Neural progenitor cell (in vitro differentiated cells): ENCODE data around the gene CEP350. TPM values are rescaled to one million over a fixed set of nuclear protein-coding genes. Genes with fewer than 3 reads are reported as not detected.

Source experiments
- DNase-seq: peaks from one replicate; pipeline ENCODE4 v3.0.0-alpha.2; 2016; ENCODE audit warnings: low spot score
- H2AFZ ChIP-seq: fragments of 200-600 bp; sonication (generic); replicated peaks from 2 replicates; pipeline ENCODE4 v1.6.1; 2016; ENCODE audit warnings: antibody characterized with exemption
- H3F3A ChIP-seq: fragments of 200-600 bp; sonication (generic); 2 replicates; pipeline ENCODE4 v1.6.1; 2016; ENCODE audit warnings: antibody characterized with exemption, low read depth
- H3K27ac ChIP-seq: fragments of 200-600 bp; sonication (generic); 2 replicates; pipeline ENCODE4 v1.5.1; 2016; ENCODE audit warnings: mild to moderate bottlenecking
- H3K27me3 ChIP-seq: fragments of 200-600 bp; sonication (generic); 2 replicates; pipeline ENCODE4 v1.6.1; 2016; ENCODE audit warnings: mild to moderate bottlenecking, moderate library complexity
- H3K36me3 ChIP-seq: fragments of 200-600 bp; sonication (generic); 2 replicates; pipeline ENCODE4 v1.5.1; 2016
- H3K4me1 ChIP-seq: fragments of 200-600 bp; sonication (generic); 2 replicates; pipeline ENCODE4 v1.6.1; 2016; ENCODE audit warnings: mixed run types
- H3K4me2 ChIP-seq: fragments of 200-600 bp; sonication (generic); 2 replicates; pipeline ENCODE4 v1.6.1; 2016
- H3K4me3 ChIP-seq: fragments of 200-600 bp; sonication (generic); 2 replicates; pipeline ENCODE4 v1.5.1; 2016
- H3K79me2 ChIP-seq: fragments of 200-600 bp; sonication (generic); 2 replicates; pipeline ENCODE4 v1.6.1; 2016; ENCODE audit warnings: low read depth
- H3K9ac ChIP-seq: fragments of 200-600 bp; sonication (generic); 2 replicates; pipeline ENCODE4 v1.6.1; 2016
- H3K9me3 ChIP-seq: fragments of 200-600 bp; sonication (generic); 2 replicates; pipeline ENCODE4 v1.5.1; 2016; ENCODE audit warnings: low read depth
- H4K20me1 ChIP-seq: fragments of 200-600 bp; sonication (generic); 2 replicates; pipeline ENCODE4 v1.6.1; 2016; ENCODE audit warnings: low read depth
- H3K27ac Mint-ChIP-seq: 3 replicates; pipeline ENCODE4 v1.8.0; 2021; ENCODE audit warnings: mixed read lengths
- H3K27me3 Mint-ChIP-seq: 2 replicates; pipeline ENCODE4 v1.8.0; 2022; ENCODE audit warnings: low read depth, mild to moderate bottlenecking, inconsistent platforms, moderate library complexity, mixed read lengths; ENCODE audit not compliant: insufficient read depth
- H3K36me3 Mint-ChIP-seq: 3 replicates; pipeline ENCODE4 v1.8.0; 2021; ENCODE audit warnings: mixed read lengths
- H3K4me1 Mint-ChIP-seq: 3 replicates; pipeline ENCODE4 v1.8.0; 2021; ENCODE audit warnings: mixed read lengths
- H3K4me3 Mint-ChIP-seq: 3 replicates; pipeline ENCODE4 v1.8.0; 2021; ENCODE audit warnings: mild to moderate bottlenecking, moderate library complexity, mixed read lengths
- H3K9me3 Mint-ChIP-seq: 3 replicates; pipeline ENCODE4 v1.8.0; 2020; ENCODE audit warnings: mixed read lengths
- EZH2 ChIP-seq: fragments of 200-600 bp; sonication (generic); IDR thresholded peaks from 2 replicates; pipeline ENCODE4 v1.6.1; 2017; ENCODE audit warnings: antibody characterized with exemption, mild to moderate bottlenecking, moderate library complexity
- EZH2phosphoT487 ChIP-seq: fragments of 200-600 bp; sonication (generic); IDR thresholded peaks from 2 replicates; pipeline ENCODE4 v1.6.1; 2017; ENCODE audit warnings: antibody characterized with exemption
- total RNA-seq: library from RNA; depleted of rRNA; stranded (reverse); fragments of >200 nt; gene quantifications from 2 replicates; pipeline ENCODE4 v1.2.3, GENCODE V29; 2015; ENCODE audit warnings: low replicate concordance
- TF ChIP-seq, protein P1 (sequence below): fragments of 200-600 bp; sonication (generic); IDR thresholded peaks from 2 replicates; pipeline ENCODE4 v1.5.1; 2017; ENCODE audit warnings: antibody characterized with exemption, mild to moderate bottlenecking

The CEP350 gene
- total RNA-seq, 1 donor from 2014 or later: 61.2 TPM

DNA sequence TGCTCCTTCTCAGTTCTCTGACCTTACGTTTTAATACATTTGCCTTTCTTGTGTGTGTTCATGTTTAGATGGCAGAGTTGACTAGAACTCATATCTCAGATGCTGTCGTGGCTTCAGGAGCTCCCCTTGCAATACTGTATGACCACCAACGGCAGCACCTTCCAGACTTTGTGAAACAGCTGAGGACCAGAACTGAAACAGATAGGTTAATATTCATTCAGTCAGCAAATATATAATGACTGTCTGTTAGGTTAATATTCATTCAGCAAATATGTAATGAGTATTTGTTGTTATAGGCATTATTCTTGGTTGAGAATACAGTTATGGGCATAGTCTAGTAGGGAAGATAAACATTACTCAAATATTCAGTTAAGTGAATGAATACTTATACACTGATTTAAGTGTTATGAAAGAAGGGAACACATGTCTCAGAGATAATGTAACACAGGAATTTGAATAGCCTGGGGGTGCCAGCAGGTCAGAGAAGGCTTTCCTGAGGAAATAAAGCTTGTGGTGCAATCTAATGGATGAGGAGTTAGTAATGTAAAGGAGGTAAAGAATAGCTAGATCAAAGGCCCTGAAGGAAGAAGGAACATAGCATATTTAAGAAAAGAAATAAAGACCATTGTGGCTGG is 88.5 kb downstream of the CEP350 start:
- no peak overlapping the region for H3K27ac Mint-ChIP-seq
- DNase-seq: no peak
- no peak overlapping the region for H3K9ac ChIP-seq
- H4K20me1 ChIP-seq: no peaks in the 10 kb centered on the region
- peaks cover 44% of the 10 kb centered on the region for H3K36me3 Mint-ChIP-seq
- no peaks in the 10 kb centered on the region for H3K27me3 ChIP-seq
- peaks cover 2% of the 10 kb centered on the region for H3K27me3 Mint-ChIP-seq
- TF ChIP-seq, protein P1, sequence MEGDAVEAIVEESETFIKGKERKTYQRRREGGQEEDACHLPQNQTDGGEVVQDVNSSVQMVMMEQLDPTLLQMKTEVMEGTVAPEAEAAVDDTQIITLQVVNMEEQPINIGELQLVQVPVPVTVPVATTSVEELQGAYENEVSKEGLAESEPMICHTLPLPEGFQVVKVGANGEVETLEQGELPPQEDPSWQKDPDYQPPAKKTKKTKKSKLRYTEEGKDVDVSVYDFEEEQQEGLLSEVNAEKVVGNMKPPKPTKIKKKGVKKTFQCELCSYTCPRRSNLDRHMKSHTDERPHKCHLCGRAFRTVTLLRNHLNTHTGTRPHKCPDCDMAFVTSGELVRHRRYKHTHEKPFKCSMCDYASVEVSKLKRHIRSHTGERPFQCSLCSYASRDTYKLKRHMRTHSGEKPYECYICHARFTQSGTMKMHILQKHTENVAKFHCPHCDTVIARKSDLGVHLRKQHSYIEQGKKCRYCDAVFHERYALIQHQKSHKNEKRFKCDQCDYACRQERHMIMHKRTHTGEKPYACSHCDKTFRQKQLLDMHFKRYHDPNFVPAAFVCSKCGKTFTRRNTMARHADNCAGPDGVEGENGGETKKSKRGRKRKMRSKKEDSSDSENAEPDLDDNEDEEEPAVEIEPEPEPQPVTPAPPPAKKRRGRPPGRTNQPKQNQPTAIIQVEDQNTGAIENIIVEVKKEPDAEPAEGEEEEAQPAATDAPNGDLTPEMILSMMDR: no peak
- no peak for TF ChIP-seq EZH2
- TF ChIP-seq EZH2phosphoT487: no peak
- H3F3A ChIP-seq: no peaks in the 10 kb centered on the region
- H3K36me3 ChIP-seq: peaks cover 24% of the 10 kb centered on the region
- no peak overlapping the region for H2AFZ ChIP-seq
- no peaks in the 10 kb centered on the region for H3K79me2 ChIP-seq
- no peak overlapping the region for H3K27ac ChIP-seq
- H3K9me3 Mint-ChIP-seq: no peaks in the 10 kb centered on the region
- H3K4me1 ChIP-seq: no peaks in the 10 kb centered on the region
- H3K9me3 ChIP-seq: no peaks in the 10 kb centered on the region
- H3K4me3 ChIP-seq: no peak overlapping the region
- no peaks in the 10 kb centered on the region for H3K4me1 Mint-ChIP-seq
- H3K4me3 Mint-ChIP-seq: no peak overlapping the region
- no peak overlapping the region for H3K4me2 ChIP-seq

GRCh38 chr1:180043785-180044184 is 89.2 kb downstream of the CEP350 start:
- no peaks in the 10 kb centered on the region for H3K27me3 ChIP-seq
- no peak for DNase-seq
- Mint-ChIP-seq H3K36me3 (peaks cover 44% of the 10 kb centered on the region), H3K4me3 (no peak overlapping the region), H3K27me3 (peaks cover 2% of the 10 kb centered on the region), H3K27ac (no peak overlapping the region), H3K9me3 (no peaks in the 10 kb centered on the region), H3K4me1 (no peaks in the 10 kb centered on the region)
- TF ChIP-seq, protein P1: no peak
- TF ChIP-seq EZH2phosphoT487 (no peak), EZH2 (no peak)
- peaks cover 17% of the 10 kb centered on the region for H3K36me3 ChIP-seq
- H2AFZ ChIP-seq: no peak overlapping the region
- no peak overlapping the region for H3K4me3 ChIP-seq
- H3K4me2 ChIP-seq: no peak overlapping the region
- H3K27ac ChIP-seq: no peak overlapping the region
- H3K4me1 ChIP-seq: no peaks in the 10 kb centered on the region
- H3K9me3 ChIP-seq: no peaks in the 10 kb centered on the region
- no peaks in the 10 kb centered on the region for H3K79me2 ChIP-seq
- H4K20me1 ChIP-seq: no peaks in the 10 kb centered on the region
- H3F3A ChIP-seq: no peaks in the 10 kb centered on the region
- no peak overlapping the region for H3K9ac ChIP-seq

DNA sequence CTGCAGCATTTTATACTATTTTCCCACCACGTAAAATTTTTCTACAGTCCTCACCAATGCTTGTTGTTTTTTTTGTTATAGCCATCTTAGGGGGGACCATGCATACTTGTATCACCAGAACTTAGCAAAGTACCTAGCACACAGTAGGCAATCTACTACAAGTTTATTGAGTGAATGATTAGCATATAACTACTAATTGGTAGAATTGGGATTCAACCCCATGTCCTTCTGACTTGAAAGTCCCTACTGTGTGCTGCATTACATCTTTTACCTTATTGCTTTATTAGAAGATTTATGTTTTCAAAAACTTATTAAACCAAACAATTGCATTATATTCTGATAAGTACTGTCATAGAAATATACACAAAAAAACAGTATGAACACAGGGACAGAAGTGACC is 92.1 kb downstream of the CEP350 start:
- no peaks in the 10 kb centered on the region for H3K9me3 ChIP-seq
- DNase-seq: no peak
- no peak overlapping the region for H2AFZ ChIP-seq
- H3K9ac ChIP-seq: no peak overlapping the region
- no peaks in the 10 kb centered on the region for H3K79me2 ChIP-seq
- H3K4me1 Mint-ChIP-seq: no peaks in the 10 kb centered on the region
- peaks cover 46% of the 10 kb centered on the region for H3K36me3 Mint-ChIP-seq
- H3K4me3 Mint-ChIP-seq: no peak overlapping the region
- no peaks in the 10 kb centered on the region for H4K20me1 ChIP-seq
- no peak overlapping the region for H3K27ac ChIP-seq
- no peaks in the 10 kb centered on the region for H3K4me1 ChIP-seq
- no peaks in the 10 kb centered on the region for H3K27me3 ChIP-seq
- TF ChIP-seq EZH2 (no peak), EZH2phosphoT487 (no peak)
- TF ChIP-seq, protein P1: no peak
- peaks cover 23% of the 10 kb centered on the region for H3K36me3 ChIP-seq
- H3K27me3 Mint-ChIP-seq: no peaks in the 10 kb centered on the region
- H3K4me2 ChIP-seq: no peak overlapping the region
- H3K9me3 Mint-ChIP-seq: no peaks in the 10 kb centered on the region
- no peak overlapping the region for H3K4me3 ChIP-seq
- no peaks in the 10 kb centered on the region for H3F3A ChIP-seq
- no peak overlapping the region for H3K27ac Mint-ChIP-seq
